Stomach smooth muscle (tissue), 2 donors: Measurements from ENCODE around the gene NR3C2.

ENCODE experiments used
- H3K27ac ChIP-seq: one replicate; pipeline ENCODE4 v1.7.0; 2013; ENCODE audit warnings: mild to moderate bottlenecking, low read length, inconsistent platforms
- H3K27me3 ChIP-seq, 2 donors: one replicate each; pipeline ENCODE4 v1.7.0; 2013; ENCODE audit warnings: low read length in 2 of 2; ENCODE audit not compliant: insufficient read depth in 2 of 2, control insufficient read depth in 1 of 2
- H3K36me3 ChIP-seq, 2 donors: one replicate each; pipeline ENCODE4 v1.7.0; 2013; ENCODE audit warnings: low read length in 2 of 2; ENCODE audit not compliant: control insufficient read depth in 2 of 2, insufficient read depth in 2 of 2
- H3K4me1 ChIP-seq: one replicate; pipeline ENCODE4 v1.7.0; 2013; ENCODE audit warnings: low read length; ENCODE audit not compliant: control insufficient read depth, insufficient read depth
- H3K4me3 ChIP-seq, 2 donors: one replicate each; pipeline ENCODE4 v1.7.0; 2013; ENCODE audit warnings: low read length in 2 of 2
- H3K9ac ChIP-seq, 2 donors: one replicate each; pipeline ENCODE4 v1.7.0; 2013; ENCODE audit warnings: low read length in 2 of 2, mild to moderate bottlenecking in 1 of 2
- H3K9me3 ChIP-seq, 2 donors: one replicate each; pipeline ENCODE4 v1.7.0; 2013; ENCODE audit warnings: low read length in 2 of 2; ENCODE audit not compliant: control insufficient read depth in 2 of 2
- donor health status: healthy.
- donor health status: Pancreatic carcinoma.

The NR3C2 gene

DNA sequence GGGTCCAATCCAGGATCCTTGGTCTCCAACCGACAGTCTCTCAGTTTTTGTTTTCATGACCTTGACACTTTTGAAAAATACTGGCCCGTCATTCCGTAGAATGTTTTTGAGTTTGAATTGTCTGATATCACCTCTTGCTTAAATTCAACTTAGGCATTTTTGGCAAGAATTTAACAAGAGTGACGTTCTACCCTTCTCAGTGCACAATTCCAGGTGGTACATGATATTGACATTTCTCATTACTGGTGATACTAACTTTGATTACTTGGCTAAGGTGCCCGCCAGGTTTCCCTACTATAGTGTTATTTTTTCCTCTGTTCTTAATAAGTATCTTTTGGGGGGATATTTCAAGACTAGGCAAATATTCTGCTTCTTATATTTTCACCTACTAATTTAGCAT is 215.1 kb downstream of the NR3C2 start:
- Histone ChIP-seq H3K27me3 (no peaks in the 10 kb centered on the region), H3K36me3 (no peaks in the 10 kb centered on the region), H3K4me1 (peaks cover 5% of the 10 kb centered on the region), H3K27ac (no peak overlapping the region), H3K4me3 (no peak overlapping the region), H3K9ac (no peak overlapping the region), H3K9me3 (no peaks in the 10 kb centered on the region)

DNA sequence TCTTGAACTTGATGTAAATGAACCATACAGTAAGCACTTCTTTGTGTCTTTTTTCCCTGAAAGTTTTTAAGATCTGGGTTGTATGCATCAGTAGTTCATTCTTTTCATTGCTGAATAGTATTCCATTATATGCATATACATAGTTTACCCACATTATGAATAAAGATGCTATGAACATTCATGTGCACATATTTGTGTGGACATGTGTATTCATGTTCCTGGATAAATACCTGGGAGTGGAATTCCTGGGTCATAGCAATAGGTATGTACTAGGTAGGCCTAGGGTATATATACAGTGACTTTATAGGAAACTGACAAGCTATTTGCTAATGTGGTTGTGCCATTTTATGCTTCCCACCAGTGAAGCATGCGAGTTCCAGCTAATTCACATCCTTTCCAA is 215.9 kb downstream of the NR3C2 start:
- H3K27me3 ChIP-seq: no peaks in the 10 kb centered on the region
- H3K4me3 ChIP-seq: no peak overlapping the region
- no peaks in the 10 kb centered on the region for H3K36me3 ChIP-seq
- H3K9ac ChIP-seq: no peak overlapping the region
- H3K9me3 ChIP-seq: no peaks in the 10 kb centered on the region
- H3K27ac ChIP-seq: no peak overlapping the region
- H3K4me1 ChIP-seq: peaks cover 5% of the 10 kb centered on the region

DNA sequence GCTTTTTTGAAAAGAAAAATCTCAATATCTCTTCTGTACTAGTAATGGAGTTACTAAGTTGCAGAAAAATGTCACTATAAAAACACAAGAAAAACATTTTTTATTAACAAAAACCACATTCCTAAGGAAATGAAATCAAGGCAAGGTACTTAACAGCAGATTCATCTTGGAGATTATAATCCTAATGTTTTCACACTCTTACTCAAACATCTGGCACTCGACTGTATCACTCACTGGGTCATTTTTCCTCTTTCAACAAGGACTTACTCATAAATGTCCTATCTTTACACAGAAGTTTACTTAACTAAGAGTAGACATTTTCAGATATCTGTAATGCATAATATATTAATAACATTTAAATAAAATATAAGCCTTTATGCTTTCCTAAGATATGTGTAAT is 216.6 kb downstream of the NR3C2 start:
- Histone ChIP-seq H3K27ac (no peak overlapping the region), H3K4me3 (no peak overlapping the region), H3K27me3 (no peaks in the 10 kb centered on the region), H3K9me3 (no peaks in the 10 kb centered on the region), H3K36me3 (no peaks in the 10 kb centered on the region), H3K9ac (no peak overlapping the region), H3K4me1 (peaks cover 5% of the 10 kb centered on the region)

DNA sequence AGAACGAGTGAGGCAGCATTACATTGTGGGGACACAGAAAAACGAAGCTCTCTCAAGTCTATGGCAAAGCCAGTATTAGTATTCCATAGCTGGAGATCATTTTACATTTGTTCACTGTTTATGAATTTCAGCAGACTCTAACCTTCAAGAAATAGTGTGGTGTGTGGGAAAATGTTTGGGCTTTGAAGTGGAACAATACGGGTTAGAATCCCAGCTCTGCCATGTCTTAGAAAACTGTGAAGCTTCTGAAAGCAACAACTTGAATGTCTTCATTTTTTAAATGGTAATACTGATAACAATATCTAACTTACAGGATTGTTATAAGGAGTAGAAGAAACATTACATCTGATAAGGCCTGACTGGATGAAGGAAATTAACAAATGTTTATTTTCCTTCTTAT is 217.7 kb downstream of the NR3C2 start:
- Histone ChIP-seq H3K36me3 (no peaks in the 10 kb centered on the region), H3K4me1 (no peaks in the 10 kb centered on the region), H3K9me3 (no peaks in the 10 kb centered on the region), H3K4me3 (no peak overlapping the region), H3K27ac (no peak overlapping the region), H3K9ac (no peak overlapping the region), H3K27me3 (no peaks in the 10 kb centered on the region)

DNA sequence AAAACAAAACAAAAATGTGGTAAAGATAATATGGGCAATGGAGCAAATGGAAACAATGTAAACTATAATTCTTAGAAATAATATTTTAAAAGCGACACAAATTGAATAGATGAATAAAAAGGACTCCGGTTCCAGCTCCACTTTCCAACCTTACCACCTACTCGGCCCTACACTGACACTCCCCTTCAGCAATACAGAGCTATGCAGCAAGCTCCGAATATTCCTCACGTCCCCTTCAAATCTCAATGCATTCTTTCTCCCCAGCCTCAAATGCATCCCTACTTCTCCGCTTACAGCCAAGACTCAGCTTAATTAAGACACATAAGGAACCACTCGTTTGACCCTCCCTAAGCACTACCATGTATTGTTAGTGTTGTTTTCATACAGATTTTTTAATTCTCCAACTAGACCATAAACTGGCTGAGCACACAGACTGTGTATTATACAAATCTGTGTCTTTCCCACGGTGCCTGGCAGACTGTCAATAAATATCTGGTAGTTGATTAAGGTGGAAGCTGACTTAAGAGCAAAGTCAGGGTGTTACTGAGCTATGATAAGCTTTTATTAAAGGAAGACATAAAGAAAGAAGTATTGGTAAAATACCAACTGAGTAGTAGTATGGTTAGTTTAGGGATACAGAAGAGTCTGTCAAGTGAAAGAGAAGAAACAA is 219.1 kb downstream of the NR3C2 start:
- no peaks in the 10 kb centered on the region for H3K4me1 ChIP-seq
- H3K27ac ChIP-seq: no peak overlapping the region
- H3K4me3 ChIP-seq: no peak overlapping the region
- H3K36me3 ChIP-seq: no peaks in the 10 kb centered on the region
- H3K27me3 ChIP-seq: no peaks in the 10 kb centered on the region
- no peaks in the 10 kb centered on the region for H3K9me3 ChIP-seq
- no peak overlapping the region for H3K9ac ChIP-seq

DNA sequence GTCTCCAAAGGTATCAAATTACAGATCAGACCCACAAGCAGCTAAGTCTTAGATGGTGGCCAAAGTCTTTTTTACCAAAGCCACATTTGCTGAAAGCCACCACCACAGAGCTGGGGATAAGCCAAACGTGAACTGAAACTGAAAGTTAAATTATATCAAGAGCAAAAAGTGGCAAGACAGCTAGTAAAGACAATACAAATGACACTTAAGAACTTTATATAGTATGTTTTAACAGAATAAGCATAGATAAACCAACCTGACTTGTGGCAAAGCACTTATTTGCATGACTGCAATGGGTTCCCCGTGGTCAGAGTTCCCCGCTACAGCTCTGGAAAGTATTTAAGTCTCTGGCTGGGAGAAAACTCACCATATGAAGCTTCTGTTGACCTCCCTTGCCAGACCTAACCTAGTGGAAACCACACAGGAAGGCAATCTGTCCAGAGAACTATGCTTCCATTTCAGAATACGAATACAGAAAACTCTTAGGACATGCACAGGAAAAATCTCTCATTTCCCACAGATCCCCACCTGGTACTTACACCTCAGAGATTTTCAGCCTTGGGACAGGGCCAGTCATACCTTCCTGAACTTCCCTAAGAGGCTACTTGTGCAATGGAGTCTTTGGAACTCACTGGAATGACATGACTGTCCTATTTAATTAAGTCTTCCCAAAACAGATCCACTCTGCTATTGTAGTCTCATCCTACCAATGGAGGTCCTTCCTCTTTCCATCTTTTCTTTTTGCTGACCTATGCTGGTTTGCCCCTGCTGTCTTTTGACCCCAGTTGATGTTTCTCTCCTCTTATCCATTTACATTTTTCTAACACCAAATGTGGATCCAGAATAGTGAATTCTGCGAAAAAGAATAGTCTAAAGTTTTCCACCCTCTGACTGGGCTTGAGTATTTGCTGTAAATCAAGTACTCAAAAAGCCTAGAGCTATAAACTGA is 225.1 kb downstream of the NR3C2 start:
- Histone ChIP-seq H3K27ac (peak overlapping the region; percentile 33), H3K9ac (no peak overlapping the region), H3K36me3 (no peaks in the 10 kb centered on the region), H3K9me3 (no peaks in the 10 kb centered on the region), H3K4me1 (peaks cover 25% of the 10 kb centered on the region), H3K4me3 (peak overlapping the region; percentile 13 to 57), H3K27me3 (no peaks in the 10 kb centered on the region)

DNA sequence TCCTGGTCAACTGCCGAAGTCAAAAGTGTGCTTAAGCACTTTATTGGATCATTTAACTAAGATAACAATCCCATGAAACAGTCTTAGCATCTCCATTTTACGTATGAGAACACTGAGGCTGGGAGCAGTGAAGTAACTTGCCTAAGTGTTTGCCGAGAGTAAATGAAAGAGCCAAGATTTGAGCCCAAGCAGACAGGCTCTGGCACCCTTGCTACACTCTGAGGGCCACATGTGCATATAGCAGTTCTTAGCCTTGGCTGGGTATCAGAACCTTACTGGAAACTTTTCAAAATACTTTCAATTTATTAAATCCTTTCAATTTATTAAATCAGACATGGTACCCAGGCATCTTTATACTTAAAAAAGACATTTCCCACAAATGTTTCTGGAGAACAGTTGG is 225.9 kb downstream of the NR3C2 start:
- Histone ChIP-seq H3K27me3 (no peaks in the 10 kb centered on the region), H3K9me3 (no peaks in the 10 kb centered on the region), H3K27ac (peak overlapping the region; percentile 66), H3K4me1 (peaks cover 30% of the 10 kb centered on the region), H3K9ac (no peak overlapping the region), H3K4me3 (peak overlapping the region in 1 of 2 donors; percentile 13), H3K36me3 (no peaks in the 10 kb centered on the region)

DNA sequence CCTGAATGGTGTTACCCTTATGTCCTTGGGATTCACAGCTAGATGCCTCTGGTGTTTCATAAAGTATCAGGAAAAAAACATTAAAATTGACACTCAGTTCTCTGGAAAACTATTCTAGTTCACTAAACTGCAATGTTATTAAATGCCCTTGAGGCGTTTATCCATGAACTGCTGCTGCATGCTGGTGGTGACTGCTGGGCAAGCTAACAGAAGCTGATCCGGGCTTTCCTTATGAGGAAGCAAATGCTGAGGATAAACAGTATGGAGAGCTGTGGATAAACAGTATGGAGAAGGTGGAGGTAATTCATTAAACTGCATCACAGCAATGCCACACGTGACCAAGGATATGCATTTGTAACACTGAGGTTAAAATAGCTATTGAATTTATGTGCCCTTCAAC is 227.0 kb downstream of the NR3C2 start:
- no peak overlapping the region for H3K9ac ChIP-seq
- peaks cover 38% of the 10 kb centered on the region for H3K4me1 ChIP-seq
- no peaks in the 10 kb centered on the region for H3K36me3 ChIP-seq
- H3K27me3 ChIP-seq: no peaks in the 10 kb centered on the region
- peak overlapping the region in 1 of 2 donors; percentile 50 for H3K4me3 ChIP-seq
- H3K9me3 ChIP-seq: no peaks in the 10 kb centered on the region
- peak overlapping the region; percentile 66 for H3K27ac ChIP-seq

DNA sequence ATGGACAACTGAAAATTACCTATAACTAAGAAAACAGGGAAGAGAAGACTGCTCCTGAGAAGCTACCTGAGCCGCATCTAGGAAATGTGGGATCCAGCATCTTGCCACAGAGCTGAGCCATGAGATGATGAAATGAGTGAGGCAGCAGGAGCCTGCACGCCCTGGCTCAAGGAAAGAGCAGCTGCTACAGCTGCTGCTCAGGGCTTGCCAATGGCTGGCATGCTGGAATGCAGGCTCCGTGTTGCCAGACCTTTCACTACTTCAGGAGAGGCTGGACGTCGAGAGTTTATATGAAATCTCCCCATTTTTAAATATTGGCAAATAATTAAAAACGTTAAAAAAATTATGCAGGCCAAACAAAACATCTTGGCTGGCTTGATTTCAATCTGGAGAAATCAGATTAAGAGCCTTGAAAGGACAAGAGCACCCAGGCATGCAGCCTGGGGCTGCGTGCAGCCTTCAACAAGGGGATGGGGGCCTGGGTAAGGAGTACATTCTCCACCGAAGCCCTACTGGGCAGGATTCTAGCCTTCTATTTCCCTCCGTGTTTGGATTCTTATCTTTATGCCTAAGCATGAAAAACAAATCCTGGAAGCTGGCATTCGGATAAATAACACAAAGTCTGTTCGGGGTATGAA is 227.6 kb downstream of the NR3C2 start:
- H3K27ac ChIP-seq: peak overlapping the region; percentile 66
- no peaks in the 10 kb centered on the region for H3K36me3 ChIP-seq
- H3K9ac ChIP-seq: no peak overlapping the region
- H3K27me3 ChIP-seq: no peaks in the 10 kb centered on the region
- peak overlapping the region in 1 of 2 donors; percentile 50 for H3K4me3 ChIP-seq
- H3K4me1 ChIP-seq: peaks cover 44% of the 10 kb centered on the region
- no peaks in the 10 kb centered on the region for H3K9me3 ChIP-seq

DNA sequence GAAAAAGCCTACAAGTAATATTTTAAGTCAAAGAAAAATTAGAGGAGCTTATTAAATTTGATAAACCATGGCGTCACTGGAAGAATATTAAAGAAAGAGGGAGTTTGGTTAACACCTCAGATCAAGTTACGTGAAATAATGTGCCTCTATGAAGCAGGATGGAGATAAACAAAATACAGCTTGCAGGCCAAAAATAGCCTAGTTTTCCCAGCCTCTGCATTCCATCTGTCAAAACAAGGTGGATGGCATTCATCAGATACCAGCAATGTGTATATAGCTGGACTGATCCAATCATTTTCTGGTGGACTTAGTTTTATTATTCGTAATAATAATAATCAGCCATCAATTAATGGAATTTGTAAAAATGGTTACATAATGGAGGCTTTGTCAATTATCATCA is 230.7 kb downstream of the NR3C2 start:
- no peaks in the 10 kb centered on the region for H3K27me3 ChIP-seq
- no peaks in the 10 kb centered on the region for H3K36me3 ChIP-seq
- no peak overlapping the region for H3K27ac ChIP-seq
- H3K9me3 ChIP-seq: no peaks in the 10 kb centered on the region
- no peak overlapping the region for H3K9ac ChIP-seq
- H3K4me3 ChIP-seq: no peak overlapping the region
- H3K4me1 ChIP-seq: peaks cover 40% of the 10 kb centered on the region
